ENCODE results near the gene CDC42BPA. TPM values are rescaled to one million over a fixed set of nuclear protein-coding genes. Genes with fewer than 3 reads are reported as not detected.

The CDC42BPA gene
- total and polyA plus RNA-seq, 2 of the 13 experiments (the other 11 are each of a cell fraction or from before 2014, with no cell fraction given) = 6.5 to 16.0 TPM

DNA sequence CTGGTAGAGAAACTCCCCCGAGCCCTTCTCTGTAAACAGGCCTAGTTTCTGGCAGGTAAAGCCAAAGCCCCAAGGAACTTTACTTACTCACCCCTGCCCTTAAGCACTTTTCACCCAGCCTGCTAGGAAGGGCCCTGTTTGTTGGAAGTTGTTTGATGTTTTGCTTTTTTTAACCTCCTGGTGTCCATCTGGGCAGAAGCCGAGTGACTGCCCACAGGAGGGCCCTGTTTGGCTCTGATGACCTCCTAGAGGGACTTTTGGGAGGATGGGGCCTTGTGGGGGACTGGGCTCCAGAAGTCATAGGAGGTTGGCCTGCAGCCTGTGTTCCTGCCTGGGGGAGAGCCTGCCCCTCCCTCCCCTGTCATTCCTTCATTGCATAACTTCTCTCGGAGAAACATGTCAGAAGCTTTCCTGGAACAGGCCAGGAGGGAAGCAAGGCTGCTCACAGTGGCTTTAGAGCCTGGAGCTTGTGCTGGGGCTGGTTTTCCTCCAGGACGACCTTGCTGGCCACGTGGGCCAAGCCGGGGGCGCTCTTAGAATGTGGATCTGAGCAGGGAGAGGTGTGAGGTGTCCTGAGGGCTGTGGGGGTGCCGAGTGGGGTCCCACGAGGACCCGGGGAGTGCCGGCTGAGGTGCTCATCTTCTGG, 344.3 kb downstream of the CDC42BPA start (continued):
- TF ChIP-seq ZNF772 (CRISPR knock-in tag; IDR thresholded peaks at IDR 0.05) (no peak), ZNF446 (CRISPR knock-in tag; IDR thresholded peaks at IDR 0.05) (no peak), FOXP1 (IDR thresholded peaks at IDR 0.05) (no peak), FOXP1 (CRISPR knock-in tag; IDR thresholded peaks at IDR 0.05) (no peak), ZNF737 (CRISPR knock-in tag; IDR thresholded peaks at IDR 0.05; ENCODE audit: borderline replicate concordance) (no peak), BCLAF1 (IDR thresholded peaks at IDR 0.05) (no peak), LRRFIP1 (CRISPR knock-in tag; conservative IDR thresholded peaks at IDR 0.05) (no peak), MBNL3 (CRISPR knock-in tag; conservative IDR thresholded peaks at IDR 0.05) (no peak), ZNF205 (CRISPR knock-in tag; IDR thresholded peaks at IDR 0.05) (no peak), AKNA (CRISPR knock-in tag; IDR thresholded peaks at IDR 0.05; ENCODE audit: borderline replicate concordance) (no peak), ATF1 (CRISPR knock-in tag; IDR thresholded peaks at IDR 0.05) (no peak), GATAD1 (CRISPR knock-in tag; IDR thresholded peaks at IDR 0.05) (no peak), HOXA9 (CRISPR knock-in tag; IDR thresholded peaks at IDR 0.05; ENCODE audit: borderline replicate concordance) (no peak), NCOR1 (IDR thresholded peaks at IDR 0.05; ENCODE audit: borderline replicate concordance, low read length) (no peak), ZNF484 (CRISPR knock-in tag; IDR thresholded peaks at IDR 0.05; ENCODE audit: borderline replicate concordance, low read depth) (no peak), ZNF543 (CRISPR knock-in tag; IDR thresholded peaks at IDR 0.05) (0 out of 2 replicates have a peak, but pooled peaks have one; percentile 19), HNRNPK (IDR thresholded peaks at IDR 0.05; ENCODE audit: low read depth, low read length, poor library complexity, severe bottlenecking) (no peak), GABPA (IDR thresholded peaks at IDR 0.05; ENCODE audit: low read depth, low read length) (no peak), GABPA (CRISPR knock-in tag; IDR thresholded peaks at IDR 0.05; ENCODE audit: low read depth) (no peak), ZNF430 (CRISPR knock-in tag; IDR thresholded peaks at IDR 0.05) (no peak), NR2F1 (CRISPR knock-in tag; IDR thresholded peaks at IDR 0.05) (no peak), NFIB (CRISPR knock-in tag; IDR thresholded peaks at IDR 0.05; ENCODE audit: borderline replicate concordance) (no peak)
